Skin epidermis (tissue), 12 donors: ENCODE results near the gene FLACC1.
"Not testable (repeated sequence)": the region's sequence is repeated elsewhere in the genome, so short reads cannot be mapped to it uniquely, and the experiment has no call there.

Source experiments
- H3K27ac ChIP-seq, 21 experiments: fragments of 200-600 bp; sonication (generic) in 11 of 21; one replicate each; pipeline ENCODE4 v1.5.0; 2020; ENCODE audit warnings: mild to moderate bottlenecking in 3 of 21, inconsistent platforms in 2 of 21, moderate library complexity in 2 of 21
- H3K4me3 ChIP-seq, 7 experiments: fragments of 200-600 bp; sonication (generic) in 2 of 7; one replicate each; pipeline ENCODE4 v1.5.0; 2020; ENCODE audit warnings: inconsistent platforms in 2 of 7, mild to moderate bottlenecking in 2 of 7, moderate library complexity in 1 of 7

Gene FLACC1, protein sequence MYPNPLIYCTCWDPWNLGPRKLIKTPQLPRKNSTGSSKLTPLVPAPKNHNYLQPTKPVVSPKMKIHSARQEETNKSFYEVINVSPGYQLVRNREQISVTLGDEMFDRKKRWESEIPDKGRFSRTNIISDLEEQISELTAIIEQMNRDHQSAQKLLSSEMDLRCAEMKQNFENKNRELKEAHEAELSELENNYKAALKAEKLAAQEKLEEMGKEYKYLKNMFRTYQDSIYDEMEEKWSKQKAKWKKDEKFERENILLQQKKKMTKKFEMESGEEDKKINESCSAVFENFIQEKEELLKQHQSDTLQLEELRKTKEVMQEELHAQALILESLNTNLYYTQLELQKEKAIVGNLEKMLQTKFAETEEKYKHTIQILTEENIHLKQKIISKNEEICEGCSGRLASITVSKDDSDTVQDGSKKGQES

DNA sequence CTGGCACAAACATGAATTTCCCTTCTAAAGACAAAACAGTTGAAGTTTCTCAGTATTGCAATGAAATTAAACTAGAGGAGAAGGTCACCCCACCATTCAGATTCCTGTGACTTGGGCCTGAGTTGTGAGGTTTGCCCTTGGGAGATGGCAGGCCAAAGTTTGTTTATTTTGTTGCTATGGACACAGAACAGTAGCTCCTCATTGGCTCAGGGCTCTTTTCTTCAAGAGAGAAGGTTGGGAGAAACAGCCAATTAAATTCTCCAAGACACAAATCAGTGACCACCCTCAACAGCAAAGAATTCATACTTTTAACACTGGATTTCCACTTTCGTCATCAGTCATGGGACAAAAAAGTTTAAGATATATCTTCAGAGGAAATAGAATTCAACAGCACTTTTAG is at the start of gene FLACC1:
Gene FLACC1, minus strand, starts transcription at position 125 of the 400 bp plus-strand sequence. CDS start 5,941 bp downstream, outside the sequence.
- Histone ChIP-seq H3K4me3 (no peak within 1 kb of the TSS), H3K27ac (peak within 1 kb of the TSS in 8 of 21 experiments; percentile 5 to 74 (median 34))

DNA sequence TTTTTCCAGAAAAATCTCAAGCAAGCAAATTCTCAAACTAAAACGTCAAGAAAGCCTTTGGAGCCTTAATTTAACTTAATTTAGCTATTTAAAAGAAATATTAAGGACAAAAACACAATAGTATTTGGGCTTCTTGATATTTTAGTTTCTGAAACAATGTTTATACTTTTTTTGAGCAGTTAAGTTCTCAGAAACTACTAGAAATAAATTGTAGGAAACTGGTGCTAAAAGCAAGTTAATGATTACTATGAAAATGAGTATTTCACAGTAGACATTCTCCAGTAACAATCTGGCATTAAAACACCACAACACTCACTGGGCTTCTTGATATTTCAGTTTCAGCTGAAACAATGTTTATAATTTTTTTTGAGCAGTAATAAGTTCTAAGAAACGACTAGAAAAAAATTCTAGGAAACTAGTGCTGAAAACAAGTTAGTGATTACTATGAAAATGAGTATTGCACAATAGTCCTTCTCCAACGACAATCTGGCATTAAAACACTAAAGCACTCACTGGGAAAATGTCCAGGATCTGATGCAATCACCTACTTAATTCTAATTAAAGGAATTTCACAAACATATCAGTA is 49.0 kb upstream of the FLACC1 start:
- peak overlapping the region in 5 of 21 experiments; percentile 16 to 43 (median 25) for H3K27ac ChIP-seq

DNA sequence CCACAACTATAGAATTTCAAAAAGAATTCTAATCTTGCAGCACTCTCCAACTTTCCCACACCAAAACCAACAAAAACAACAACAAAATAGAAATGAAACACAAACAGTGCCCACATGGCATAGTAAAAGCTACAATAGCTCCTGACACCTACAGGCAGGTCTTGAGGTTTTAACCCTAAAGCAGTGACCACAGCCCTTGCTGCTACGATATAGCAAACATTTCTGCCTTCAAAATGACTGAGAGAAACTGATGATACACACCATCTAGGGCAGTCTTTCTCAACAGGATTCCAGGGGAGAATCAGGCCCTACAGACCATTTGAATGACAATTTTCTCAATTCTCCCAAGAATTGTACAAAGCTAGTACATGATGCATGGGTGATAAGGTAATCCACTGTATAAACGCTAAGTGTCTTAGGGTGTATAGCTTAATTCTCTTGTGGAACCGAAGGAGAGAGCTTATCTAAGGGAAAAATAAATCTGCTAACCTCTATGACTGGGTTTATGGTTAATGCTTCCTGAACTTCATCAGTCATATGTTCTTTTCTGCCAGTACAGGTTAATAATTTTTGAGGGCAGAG is 47.6 kb upstream of the FLACC1 start:
- Histone ChIP-seq H3K27ac (no peak overlapping the region), H3K4me3 (no peak overlapping the region)

More for the DNA sequence above, 49.0 kb upstream of the FLACC1 start:
- no peak overlapping the region for H3K4me3 ChIP-seq

DNA sequence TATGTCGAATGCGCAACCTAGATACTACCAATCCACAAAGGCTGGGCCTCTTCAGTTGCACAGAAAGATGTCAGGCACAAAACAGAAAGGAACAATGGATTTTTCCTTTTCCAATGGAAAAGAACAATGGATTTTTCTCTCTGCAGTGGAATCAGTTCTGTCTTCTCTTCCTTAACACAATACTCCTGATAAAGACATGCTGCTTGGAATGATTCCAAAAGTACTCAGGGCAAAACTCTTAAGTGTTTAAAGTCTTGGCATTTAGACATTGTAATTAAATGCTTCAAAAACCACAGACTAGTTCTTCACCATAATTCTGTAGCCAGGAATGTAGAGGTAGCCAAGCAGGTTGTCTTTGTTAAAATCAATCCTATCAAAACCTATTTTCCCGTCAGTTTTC is 46.7 kb upstream of the FLACC1 start:
- H3K4me3 ChIP-seq = no peak overlapping the region

DNA sequence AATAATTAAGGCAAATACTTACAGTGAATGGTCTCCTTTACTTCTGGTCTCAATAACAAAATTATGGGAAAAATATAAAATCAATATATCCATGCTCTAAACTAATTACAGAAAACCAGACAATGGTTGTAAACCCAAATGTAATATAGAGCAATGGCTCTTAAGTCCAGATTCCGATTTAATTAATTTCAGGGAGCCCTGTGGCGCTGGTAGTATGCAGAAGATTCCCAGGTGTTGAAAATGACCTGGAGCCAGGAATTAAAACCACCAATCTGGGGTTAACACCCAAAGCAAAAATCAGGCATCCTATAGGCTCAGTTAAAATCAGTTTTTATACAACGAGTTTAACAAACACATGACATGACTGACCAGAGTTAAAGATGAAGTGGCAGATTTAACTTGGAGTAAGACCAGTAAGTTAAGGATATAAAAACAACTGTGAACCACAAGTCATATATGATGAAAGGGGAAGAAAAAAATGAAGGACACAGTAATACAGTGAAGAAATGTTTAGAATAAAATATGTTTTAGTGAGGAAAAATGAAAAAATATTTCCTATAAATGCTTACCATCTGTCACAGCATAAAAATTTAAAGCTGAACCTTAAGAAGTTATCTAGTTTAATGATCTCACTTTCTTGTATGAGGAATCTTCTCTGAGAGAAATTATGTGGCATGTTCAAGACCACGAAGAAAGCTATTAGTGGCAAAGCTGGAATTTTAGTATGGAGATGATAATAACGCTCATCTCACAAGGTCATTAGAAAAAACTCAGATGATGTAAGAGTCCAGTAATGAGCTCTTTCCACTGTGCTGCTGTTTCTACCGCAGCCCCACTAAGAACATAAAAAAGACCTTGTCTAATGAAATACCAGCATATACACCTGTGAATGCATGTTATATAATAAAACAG is 45.8 kb upstream of the FLACC1 start:
- Histone ChIP-seq H3K4me3 (no peak overlapping the region), H3K27ac (no peak overlapping the region)

More for the DNA sequence above, 46.7 kb upstream of the FLACC1 start:
- peak overlapping the region in 1 of 21 experiments; percentile 34 for H3K27ac ChIP-seq

DNA sequence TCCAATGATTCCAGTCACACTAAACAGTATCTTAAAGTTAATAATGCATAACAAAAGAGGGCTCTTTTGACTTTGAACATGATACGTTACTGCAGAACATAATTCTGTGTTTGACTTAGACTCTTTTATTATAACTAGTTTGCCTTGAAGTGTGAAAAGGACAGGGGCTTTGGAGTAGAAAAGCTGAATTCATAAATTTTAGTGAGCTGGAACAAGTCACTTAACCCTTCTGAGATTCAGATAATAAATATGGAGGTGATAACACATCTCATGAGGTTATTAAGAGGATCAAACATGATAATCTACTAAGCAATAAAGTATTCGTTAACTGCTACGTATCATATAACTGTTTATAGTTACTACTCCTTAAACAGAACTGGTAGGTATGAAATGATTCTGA is 44.7 kb upstream of the FLACC1 start:
- Histone ChIP-seq H3K4me3 (no peak overlapping the region), H3K27ac (no peak overlapping the region)

DNA sequence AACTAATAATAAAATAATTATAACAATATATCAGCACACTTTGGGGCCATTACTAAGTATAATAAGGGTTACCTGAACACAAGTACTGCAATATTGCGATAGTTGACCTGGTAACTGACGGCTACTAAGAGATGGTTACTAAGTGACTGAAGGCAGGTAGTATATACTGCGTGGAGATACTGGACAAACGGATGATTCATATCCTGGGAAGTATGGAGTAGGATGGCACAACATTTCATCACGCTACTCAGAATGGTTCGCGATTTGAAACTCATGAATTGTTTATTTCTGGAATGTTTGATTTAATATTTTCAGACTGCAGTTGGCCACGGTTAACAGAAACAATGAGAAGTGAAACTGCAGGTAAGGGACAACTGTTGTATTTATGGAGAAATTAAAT is 39.5 kb upstream of the FLACC1 start:
- no peak overlapping the region for H3K4me3 ChIP-seq
- H3K27ac ChIP-seq = no peak overlapping the region

DNA sequence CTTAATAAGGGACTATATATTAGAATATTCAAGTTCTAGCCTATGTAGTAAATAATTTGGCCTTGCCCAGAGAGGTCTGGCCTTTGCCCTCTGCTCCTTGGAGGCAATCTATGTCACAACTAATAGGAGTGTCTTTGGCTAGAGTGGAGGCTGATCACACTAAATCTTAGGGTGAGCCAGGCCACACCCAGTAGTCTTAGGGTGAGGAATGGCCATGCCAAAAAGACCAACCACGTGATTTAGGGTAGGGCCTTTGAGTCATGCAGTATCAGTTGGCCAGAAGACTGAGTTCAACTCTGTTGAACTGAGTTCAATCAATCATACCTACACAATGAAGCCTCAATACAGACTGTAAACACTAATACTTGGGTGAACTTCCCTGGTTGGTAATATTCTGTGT is 26.0 kb upstream of the FLACC1 start:
- Histone ChIP-seq H3K4me3 (no peak overlapping the region), H3K27ac (no peak overlapping the region)

DNA sequence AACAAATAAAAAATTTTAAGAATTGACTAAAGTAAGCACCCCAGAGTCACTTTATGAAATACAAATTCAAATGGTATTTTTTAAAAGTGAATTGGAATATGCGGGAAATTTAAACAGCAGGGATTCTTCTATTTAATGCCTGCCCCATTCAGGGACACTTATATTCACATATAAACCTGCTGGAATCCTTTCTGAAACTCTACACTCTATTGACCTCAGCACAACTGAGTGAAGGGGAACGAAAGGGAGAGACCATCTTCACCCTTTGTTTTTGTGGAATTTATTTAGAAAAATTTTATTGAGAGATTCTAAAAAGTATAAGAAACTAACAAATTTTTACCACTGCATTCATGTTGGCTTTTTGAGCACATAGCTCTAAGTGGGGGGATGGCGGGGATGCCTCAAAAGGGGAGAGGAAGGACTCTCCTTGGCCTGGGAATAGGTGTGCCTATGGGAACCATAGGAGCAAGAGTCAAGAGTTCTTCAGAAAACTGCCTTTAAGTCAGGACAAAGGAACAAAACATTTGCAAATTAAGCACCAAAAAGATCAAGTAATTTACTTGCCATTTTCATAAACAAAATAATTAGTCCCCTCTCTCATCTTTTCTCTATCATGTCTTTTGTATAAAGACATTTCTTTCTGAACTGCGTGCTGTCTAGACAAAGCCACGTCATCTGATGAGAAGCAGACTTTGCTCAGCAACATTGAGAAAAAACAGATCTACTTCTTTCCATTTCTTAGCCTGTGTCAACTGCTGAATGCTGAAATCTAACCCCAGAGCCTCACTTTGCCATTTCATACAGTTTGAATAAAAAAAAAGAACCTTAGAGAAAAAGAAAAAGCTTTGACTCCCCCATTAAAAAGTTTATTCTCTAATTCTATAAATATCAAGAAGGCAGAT is 21.6 kb upstream of the FLACC1 start:
- no peak overlapping the region for H3K27ac ChIP-seq
- H3K4me3 ChIP-seq = no peak overlapping the region

DNA sequence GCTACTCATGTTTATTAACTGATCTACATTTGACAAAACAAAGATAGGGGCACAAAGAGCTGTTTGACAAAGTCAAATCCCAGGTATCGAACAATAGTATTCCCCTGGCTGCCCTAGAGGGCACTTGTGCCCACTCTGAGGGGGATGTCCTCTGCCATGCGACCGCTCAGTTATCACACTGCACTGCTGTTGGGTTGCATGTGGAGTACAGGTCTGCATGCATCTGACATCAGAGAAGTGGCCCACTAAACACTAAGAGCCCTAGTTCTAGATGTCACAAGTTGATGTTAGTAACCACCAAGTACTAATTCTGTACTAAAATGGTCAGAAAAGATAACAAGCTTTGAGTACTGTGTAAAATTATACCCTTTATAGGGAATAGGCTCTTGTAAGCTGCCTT is 20.1 kb upstream of the FLACC1 start:
- Histone ChIP-seq H3K27ac (no peak overlapping the region), H3K4me3 (no peak overlapping the region)

DNA sequence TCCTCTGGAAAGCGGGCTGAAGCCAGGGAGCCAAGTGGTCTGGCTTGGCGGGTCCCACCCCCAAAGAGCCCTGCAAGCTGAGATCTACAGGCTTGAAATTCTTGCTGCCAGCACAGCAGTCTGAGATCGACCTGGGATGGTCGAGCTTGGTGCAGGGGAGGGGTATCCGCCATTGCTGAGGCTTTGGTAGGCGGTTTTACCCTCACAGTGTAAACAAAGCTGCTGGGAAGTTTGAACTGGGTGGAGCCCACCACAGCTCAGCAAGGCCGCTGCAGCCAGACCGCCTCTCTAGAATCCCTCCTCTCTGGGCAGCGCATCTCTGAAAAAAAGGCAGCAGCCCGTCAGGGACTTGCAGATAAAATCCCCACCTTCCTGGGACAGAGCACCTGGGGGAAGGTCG is 12.6 kb upstream of the FLACC1 start:
- Histone ChIP-seq H3K4me3 (no peak overlapping the region), H3K27ac (no peak overlapping the region)

DNA sequence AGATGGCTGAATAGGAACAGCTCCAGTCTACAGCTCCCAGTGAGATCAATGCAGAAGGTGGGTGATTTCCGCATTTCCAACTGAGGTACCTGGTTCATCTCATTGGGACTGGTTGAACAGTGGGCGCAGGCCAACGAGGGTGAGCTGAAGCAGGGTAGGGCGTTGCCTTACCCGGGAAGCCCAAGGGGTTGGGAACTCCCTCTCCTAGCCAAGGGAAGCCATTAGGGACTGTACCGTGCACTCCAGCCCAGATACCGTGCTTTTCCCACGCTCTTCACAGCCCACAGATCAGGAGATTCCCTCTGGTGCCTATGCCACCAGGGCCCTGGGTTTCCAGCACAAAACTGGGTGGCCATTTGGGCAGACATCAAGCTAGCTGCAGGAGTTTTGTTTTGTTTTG is 12.2 kb upstream of the FLACC1 start:
- not testable (repeated sequence) for H3K27ac ChIP-seq, H3K4me3 ChIP-seq

DNA sequence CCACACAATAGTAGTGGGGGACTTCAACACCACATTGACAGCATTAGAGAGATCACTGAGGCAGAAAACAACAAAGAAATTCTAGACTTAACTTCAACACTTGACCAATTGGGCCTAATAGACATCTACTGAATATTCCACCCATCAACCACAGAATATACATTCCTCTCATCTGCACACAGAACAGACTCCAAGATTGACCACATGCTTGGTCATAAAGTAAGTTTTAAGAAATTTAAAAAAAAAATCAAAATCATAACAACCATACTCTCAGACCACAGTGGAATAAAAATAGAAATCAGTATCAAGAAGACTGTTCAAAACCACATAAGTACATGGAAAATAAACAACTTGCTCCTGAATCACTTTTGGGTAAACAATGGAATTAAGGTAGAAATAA is 9.0 kb upstream of the FLACC1 start:
- H3K27ac ChIP-seq = no peak overlapping the region
- H3K4me3 ChIP-seq = no peak overlapping the region

DNA sequence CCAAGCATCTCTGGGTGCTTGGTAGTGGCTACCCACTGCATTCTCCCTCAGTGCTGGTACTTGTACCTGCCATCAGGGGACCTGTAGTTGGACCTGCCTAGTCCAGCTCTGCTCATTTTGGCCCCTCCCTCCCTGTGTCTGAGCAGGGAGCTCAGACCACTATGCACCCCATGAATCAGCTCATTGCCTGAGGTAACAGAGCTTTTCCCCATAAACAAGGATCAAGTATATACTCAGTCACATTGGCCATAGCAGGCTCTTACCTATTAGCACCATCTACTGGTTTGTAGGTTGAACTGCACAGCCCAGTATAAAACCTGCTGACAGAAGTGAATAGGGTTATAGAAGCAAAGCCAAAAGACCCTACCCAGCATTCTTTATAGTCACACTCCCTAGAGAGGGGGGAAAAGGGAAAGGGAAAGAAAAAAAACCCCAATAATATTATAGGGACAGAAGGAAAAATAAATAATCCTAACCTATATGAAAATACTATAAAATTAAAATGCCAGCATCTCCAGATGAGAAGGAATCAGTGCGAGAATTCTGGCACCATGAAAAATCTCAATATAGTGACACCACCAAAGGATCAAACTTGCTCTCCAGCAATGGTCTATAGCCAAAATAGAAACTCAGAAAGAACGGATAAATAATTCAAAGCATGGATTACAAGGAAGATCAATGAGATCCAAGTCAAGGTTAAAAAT is 6.9 kb upstream of the FLACC1 start:
- Histone ChIP-seq H3K4me3 (no peak overlapping the region), H3K27ac (no peak overlapping the region)

DNA sequence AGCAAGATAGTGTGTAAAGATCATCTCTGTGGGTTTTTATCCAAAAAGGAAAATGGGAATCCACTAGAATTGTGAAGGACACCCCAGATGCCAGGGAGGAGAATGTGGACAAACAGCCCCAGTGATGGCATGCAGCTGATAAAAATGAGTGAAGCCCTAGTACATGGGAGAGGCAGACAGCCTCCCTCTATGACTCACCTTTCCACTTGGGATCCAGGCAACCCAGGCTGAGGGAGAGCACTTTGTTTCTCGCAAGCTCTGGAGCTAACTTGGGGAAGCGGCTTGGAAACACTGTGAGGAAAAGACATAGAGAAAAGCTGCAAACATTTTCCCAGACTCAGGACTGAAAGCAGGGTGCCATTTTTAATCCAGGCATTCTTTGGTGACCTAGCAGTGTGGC is 5.3 kb upstream of the FLACC1 start:
- Histone ChIP-seq H3K4me3 (no peak overlapping the region), H3K27ac (no peak overlapping the region)

DNA sequence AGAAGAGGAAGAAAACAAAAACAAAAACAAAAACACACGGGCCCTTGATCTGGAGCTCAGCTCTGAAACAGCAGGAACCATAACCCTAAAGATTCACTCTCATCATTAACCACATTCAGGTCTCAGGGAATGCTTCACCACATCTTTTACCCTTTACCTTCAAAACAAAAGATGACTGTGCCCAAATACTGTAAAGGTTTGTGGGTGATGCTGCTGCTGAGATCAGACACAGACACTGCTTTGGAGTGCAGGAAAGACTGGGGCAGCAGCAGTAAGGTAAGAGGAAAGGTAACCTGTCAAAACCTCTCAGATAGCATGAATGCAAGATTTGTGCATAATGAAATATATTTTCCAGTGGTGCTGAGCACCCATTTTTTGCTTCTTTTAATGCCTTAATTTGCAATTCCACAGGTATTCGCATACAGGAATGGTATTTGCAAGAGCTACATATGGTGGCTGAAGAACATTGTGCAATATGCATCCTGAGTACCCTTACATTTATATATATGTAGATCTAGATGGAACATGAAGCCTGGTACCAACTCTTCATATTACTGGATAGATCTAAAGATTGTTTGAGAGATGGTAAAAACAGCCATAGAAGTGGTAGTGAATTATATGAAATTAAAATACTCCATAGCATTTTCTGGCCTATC is 4.1 kb upstream of the FLACC1 start:
- Histone ChIP-seq H3K4me3 (no peak overlapping the region), H3K27ac (no peak overlapping the region)

DNA sequence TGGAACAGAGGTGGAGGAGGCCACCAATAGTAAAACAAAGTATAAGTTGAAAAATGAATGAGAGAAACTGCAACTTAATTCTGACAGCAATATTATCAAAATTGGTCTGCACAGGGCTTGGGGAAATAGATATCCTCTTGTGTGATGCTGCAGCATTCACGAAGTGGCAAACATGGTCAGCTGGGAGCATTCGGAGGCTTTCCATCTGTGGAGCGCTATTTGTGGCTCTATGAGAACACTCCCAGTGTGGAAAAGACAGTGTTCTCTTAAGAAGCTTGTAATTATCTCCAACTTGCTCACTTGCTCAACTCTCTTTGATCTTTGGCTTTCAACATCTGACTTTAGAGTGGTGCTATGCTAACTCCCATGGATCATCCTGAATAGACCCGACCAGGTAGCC is 3.1 kb upstream of the FLACC1 start:
- no peak overlapping the region for H3K4me3 ChIP-seq

DNA sequence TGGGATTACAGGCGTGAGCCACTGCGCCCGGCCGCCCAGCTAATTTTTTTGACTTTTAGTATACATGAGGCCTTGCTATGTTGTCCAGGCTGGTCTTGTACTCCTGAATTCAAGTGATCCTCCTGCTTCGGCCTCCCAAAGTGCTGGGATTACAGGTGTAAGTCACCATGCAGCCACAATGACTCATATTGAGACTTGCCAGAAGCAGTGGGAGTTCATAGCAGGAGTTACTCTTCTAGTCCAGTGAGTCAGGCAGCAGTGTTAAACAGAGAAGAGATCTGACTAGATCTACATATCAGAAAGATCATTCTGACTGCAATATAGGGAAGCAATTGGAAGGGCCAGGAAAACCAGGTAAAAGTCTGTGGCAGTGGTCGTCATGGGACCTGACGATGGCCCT is 1.5 kb upstream of the FLACC1 start:
- H3K27ac ChIP-seq = no peak overlapping the region

More for the DNA sequence above, 3.1 kb upstream of the FLACC1 start:
- H3K27ac ChIP-seq = no peak overlapping the region

More for the DNA sequence above, 1.5 kb upstream of the FLACC1 start:
- no peak overlapping the region for H3K4me3 ChIP-seq
